ENCODE measurements around the gene RECK. TPM values are rescaled to one million over a fixed set of nuclear protein-coding genes. Genes with fewer than 3 reads are reported as not detected.
A peak's percentile ranks its signal among the peaks of the same experiment; 100 is the strongest.

The RECK gene
- total RNA-seq, 1 experiment from 2014 or later, result 10.3 TPM

DNA sequence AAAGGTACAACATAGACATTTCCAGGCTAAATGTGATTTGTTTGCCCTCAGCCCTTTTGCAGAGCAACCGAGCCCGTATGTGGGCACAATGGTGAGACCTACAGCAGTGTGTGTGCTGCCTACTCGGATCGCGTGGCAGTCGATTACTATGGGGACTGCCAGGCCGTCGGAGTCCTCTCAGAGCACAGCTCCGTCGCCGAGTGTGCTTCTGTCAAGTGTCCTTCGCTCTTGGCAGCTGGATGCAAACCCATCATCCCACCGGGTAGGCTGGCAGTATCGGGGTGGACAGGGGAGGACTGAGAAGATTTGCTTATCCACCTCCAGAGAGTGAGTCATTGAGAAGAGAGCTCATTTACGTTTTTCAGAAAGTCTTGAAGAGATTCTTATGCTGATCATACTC is 82.0 kb downstream of the RECK start:
- no peak overlapping the region for H2BK20ac ChIP-seq (ENCODE audit: low read depth, low read length, poor library complexity, severe bottlenecking)

More for the DNA sequence above, 82.0 kb downstream of the RECK start:
- H2BK12ac ChIP-seq (ENCODE audit: insufficient read length, low read depth, low read length), result no peak overlapping the region
- H2AK5ac ChIP-seq (ENCODE audit: insufficient read length, low read length), result no peak overlapping the region
- H3K4ac ChIP-seq (ENCODE audit: low read depth, low read length), result no peak overlapping the region
- H3T11ph ChIP-seq (ENCODE audit: low read length), result no peak overlapping the region
- Mint-ChIP-seq H3K27me3 (ENCODE audit: low read depth) (no peaks in the 10 kb centered on the region; the same call in 1 of the 2 replicates), H3K36me3 (ENCODE audit: insufficient read depth in 1 of 3, low read depth in 3 of 3) (peaks cover 1 to 7% (median 3%) of the 10 kb centered on the region in 3 experiments; a peak in 4 of 7 replicates), H3K4me3 (no peak overlapping the region), H3K27ac (peak overlapping the region in 2 of 3 experiments; percentile 27 to 79; a peak in 2 of 7 replicates), H3K9me3 (no peaks in the 10 kb centered on the region), H3K4me1 (peaks cover 2 to 8% of the 10 kb centered on the region in 2 experiments; a peak in 3 of 4 replicates)
- no peak overlapping the region for H2BK15ac ChIP-seq (ENCODE audit: low read depth, low read length)
- TF ChIP-seq, protein P1, sequence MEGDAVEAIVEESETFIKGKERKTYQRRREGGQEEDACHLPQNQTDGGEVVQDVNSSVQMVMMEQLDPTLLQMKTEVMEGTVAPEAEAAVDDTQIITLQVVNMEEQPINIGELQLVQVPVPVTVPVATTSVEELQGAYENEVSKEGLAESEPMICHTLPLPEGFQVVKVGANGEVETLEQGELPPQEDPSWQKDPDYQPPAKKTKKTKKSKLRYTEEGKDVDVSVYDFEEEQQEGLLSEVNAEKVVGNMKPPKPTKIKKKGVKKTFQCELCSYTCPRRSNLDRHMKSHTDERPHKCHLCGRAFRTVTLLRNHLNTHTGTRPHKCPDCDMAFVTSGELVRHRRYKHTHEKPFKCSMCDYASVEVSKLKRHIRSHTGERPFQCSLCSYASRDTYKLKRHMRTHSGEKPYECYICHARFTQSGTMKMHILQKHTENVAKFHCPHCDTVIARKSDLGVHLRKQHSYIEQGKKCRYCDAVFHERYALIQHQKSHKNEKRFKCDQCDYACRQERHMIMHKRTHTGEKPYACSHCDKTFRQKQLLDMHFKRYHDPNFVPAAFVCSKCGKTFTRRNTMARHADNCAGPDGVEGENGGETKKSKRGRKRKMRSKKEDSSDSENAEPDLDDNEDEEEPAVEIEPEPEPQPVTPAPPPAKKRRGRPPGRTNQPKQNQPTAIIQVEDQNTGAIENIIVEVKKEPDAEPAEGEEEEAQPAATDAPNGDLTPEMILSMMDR (conservative IDR thresholded peaks at IDR 0.05), result no peak
- H3K9me3 ChIP-seq (ENCODE audit: control insufficient read depth, low read depth, low read length), result no peaks in the 10 kb centered on the region
- no peak overlapping the region for H2BK120ac ChIP-seq (ENCODE audit: low read depth, low read length, poor library complexity, severe bottlenecking)
- no peaks in the 10 kb centered on the region for H3K23me2 ChIP-seq (ENCODE audit: insufficient read length, low read depth, low read length, poor library complexity, severe bottlenecking)
- no peak overlapping the region for H4K5ac ChIP-seq (ENCODE audit: insufficient read length, low read depth, low read length)
- no peak overlapping the region for H3K14ac ChIP-seq (ENCODE audit: insufficient read depth, low read length)
- H3K27ac ChIP-seq (ENCODE audit: insufficient read length, low read depth, low read length), result no peak overlapping the region
- no peak overlapping the region for H3K23ac ChIP-seq (ENCODE audit: insufficient read length, low read depth, low read length)
- H3K4me2 ChIP-seq (ENCODE audit: insufficient read depth, insufficient read length, low read length), result no peak overlapping the region
- H2BK5ac ChIP-seq (ENCODE audit: insufficient read length, low read length), result no peak overlapping the region
- H2AFZ ChIP-seq (ENCODE audit: low read length), result no peak overlapping the region
- no peaks in the 10 kb centered on the region for H3K79me2 ChIP-seq (ENCODE audit: insufficient read depth, low read length)
- H3K9ac ChIP-seq (ENCODE audit: extremely low read depth, insufficient read length, low read length), result no peak overlapping the region
- H3K18ac ChIP-seq (ENCODE audit: insufficient read length, low read depth, low read length), result no peak overlapping the region
- no CpG with 5 or more reads among the region's 15 CpGs for WGBS (ENCODE audit: extremely low coverage, insufficient read length, low lambda C conversion rate)
- H3K79me1 ChIP-seq (ENCODE audit: insufficient read depth, low read depth, low read length, poor library complexity, severe bottlenecking), result no peaks in the 10 kb centered on the region
- H4K8ac ChIP-seq (replicated peaks; ENCODE audit: insufficient read length, low read depth, low read length), result no peak overlapping the region
- no peak overlapping the region for H4K91ac ChIP-seq (ENCODE audit: insufficient read length, low read depth, low read length)
- H4K20me1 ChIP-seq (ENCODE audit: control insufficient read depth, insufficient read depth, insufficient read length), result no peaks in the 10 kb centered on the region
- DNase-seq, result no peak
- H3K27me3 ChIP-seq (ENCODE audit: insufficient read depth, low read length), result no peaks in the 10 kb centered on the region
- H3K56ac ChIP-seq (ENCODE audit: insufficient read length, low read depth, low read length), result no peak overlapping the region
- no peaks in the 10 kb centered on the region for H3K4me1 ChIP-seq (ENCODE audit: insufficient read depth, low read length)

Data from H9 (cell line).